ENCODE data around the gene MYH11.

Gene MYH11

DNA sequence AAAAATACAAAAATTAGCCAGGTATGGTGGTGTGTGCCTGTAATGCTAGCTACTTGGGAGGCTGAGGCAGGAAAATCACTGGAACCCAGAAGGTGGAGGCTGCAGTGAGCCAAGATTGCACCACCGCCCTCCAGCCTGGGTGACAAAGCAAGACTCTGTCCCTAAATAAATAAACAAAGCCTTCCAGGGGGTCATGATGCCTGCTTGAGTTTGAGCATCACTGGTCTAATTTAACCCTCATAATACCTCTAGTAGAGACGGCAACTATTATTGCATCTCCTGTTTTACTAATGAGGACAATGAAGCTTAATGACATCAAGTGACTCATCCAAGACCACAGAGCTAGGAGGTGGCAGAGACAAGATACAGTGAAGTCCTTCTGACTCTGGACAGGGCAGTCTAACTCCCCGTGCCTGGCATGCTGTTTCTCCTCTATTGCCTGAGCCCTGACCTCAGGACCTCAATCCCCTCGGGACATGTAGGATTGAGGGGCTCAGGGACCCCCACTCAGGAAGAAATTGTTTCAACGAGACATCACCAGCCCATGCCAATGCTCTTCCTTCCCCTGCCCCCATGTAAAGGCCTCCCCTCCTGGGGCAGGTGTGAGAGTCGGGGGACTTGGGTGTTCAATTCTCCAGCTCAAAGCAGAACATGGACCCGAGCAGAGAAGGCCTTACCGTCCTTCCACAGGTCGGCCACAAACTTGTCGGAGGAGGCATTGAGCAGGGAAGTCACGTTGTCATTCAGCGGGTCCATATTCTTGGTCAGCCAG is 103.9 kb downstream of the MYH11 start:
- H3K9ac ChIP-seq (ENCODE audit: low read depth, low read length): no peak overlapping the region
- H3K36me3 ChIP-seq (ENCODE audit: control insufficient read depth, insufficient read depth, low read length): no peaks in the 10 kb centered on the region
- H3K4me1 ChIP-seq (ENCODE audit: control insufficient read depth, insufficient read depth, low read length): no peaks in the 10 kb centered on the region
- H3K9me3 ChIP-seq (ENCODE audit: control insufficient read depth, insufficient read depth, low read length): no peaks in the 10 kb centered on the region
- no peak overlapping the region for H3K4me3 ChIP-seq (ENCODE audit: low read depth, low read length)
- H3K27me3 ChIP-seq (ENCODE audit: control insufficient read depth, insufficient read depth, low read length): peaks cover 2% of the 10 kb centered on the region

DNA sequence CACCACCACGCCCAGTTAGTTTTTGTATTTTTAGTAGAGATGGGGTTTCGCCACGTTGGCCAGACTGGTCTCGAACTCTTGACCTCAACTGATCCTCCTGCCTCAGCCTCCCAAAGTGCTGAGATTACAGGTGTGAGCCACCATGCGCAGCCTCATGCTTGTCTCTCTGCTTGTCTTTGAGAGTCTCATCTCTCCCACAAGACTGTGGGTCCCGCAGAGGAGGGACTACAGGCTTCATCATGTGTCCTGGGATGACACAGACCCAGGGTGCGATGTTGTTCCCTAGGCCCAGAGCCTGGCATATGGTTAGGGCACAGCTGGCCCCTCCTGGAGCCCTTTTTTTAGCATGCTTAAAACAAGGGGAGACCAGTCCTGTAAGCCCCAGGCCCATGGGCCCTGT is 104.9 kb downstream of the MYH11 start:
- Histone ChIP-seq H3K9ac (ENCODE audit: low read depth, low read length) (no peak overlapping the region), H3K36me3 (ENCODE audit: control insufficient read depth, insufficient read depth, low read length) (no peaks in the 10 kb centered on the region), H3K27me3 (ENCODE audit: control insufficient read depth, insufficient read depth, low read length) (no peaks in the 10 kb centered on the region), H3K4me1 (ENCODE audit: control insufficient read depth, insufficient read depth, low read length) (no peaks in the 10 kb centered on the region), H3K9me3 (ENCODE audit: control insufficient read depth, insufficient read depth, low read length) (no peaks in the 10 kb centered on the region), H3K4me3 (ENCODE audit: low read depth, low read length) (no peak overlapping the region)

DNA sequence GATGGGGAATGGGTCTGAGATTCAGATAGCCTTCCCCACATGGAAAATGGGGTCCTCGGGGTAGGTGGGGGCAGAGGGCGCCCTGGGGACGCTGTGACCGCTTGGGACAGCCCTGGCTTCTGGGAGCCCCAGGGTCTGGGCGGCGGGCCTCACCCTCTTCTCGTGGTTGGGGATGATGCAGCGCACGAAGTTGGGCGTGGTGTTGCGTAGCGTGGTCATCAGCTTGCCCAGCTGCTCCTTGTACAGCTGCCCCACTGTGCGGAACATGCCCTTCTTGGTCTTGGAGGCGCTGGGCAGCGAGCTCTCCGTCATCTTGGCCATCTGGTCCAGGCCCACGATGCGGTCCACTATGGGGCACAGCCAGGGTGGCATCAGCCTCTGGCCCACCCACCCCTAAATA is 106.8 kb downstream of the MYH11 start:
- Histone ChIP-seq H3K36me3 (ENCODE audit: control insufficient read depth, insufficient read depth, low read length) (no peaks in the 10 kb centered on the region), H3K4me3 (ENCODE audit: low read depth, low read length) (no peak overlapping the region), H3K9me3 (ENCODE audit: control insufficient read depth, insufficient read depth, low read length) (no peaks in the 10 kb centered on the region), H3K4me1 (ENCODE audit: control insufficient read depth, insufficient read depth, low read length) (no peaks in the 10 kb centered on the region), H3K9ac (ENCODE audit: low read depth, low read length) (no peak overlapping the region), H3K27me3 (ENCODE audit: control insufficient read depth, insufficient read depth, low read length) (no peaks in the 10 kb centered on the region)

DNA sequence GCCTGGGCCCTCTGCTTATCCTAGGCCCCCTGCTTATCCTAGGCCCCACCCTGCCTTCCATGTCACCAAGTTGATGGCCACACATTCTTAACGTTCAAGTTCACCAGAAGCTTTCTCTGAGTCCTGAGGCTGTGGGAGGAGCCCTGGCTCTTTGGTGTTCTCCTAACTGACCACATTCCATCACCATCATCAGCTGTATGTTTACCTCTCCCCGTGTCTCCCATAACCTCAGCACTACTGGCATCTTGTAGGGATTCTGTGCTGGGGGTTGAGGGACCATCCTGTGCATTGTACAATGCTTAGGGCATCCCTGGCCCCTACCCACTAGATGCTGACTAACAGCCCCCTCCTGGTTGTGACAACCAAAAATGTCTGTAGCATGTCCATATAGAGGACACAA is 107.5 kb downstream of the MYH11 start:
- H3K4me3 ChIP-seq (ENCODE audit: low read depth, low read length): no peak overlapping the region
- no peaks in the 10 kb centered on the region for H3K27me3 ChIP-seq (ENCODE audit: control insufficient read depth, insufficient read depth, low read length)
- H3K4me1 ChIP-seq (ENCODE audit: control insufficient read depth, insufficient read depth, low read length): peaks cover 2% of the 10 kb centered on the region
- no peak overlapping the region for H3K9ac ChIP-seq (ENCODE audit: low read depth, low read length)
- H3K9me3 ChIP-seq (ENCODE audit: control insufficient read depth, insufficient read depth, low read length): no peaks in the 10 kb centered on the region
- no peaks in the 10 kb centered on the region for H3K36me3 ChIP-seq (ENCODE audit: control insufficient read depth, insufficient read depth, low read length)

DNA sequence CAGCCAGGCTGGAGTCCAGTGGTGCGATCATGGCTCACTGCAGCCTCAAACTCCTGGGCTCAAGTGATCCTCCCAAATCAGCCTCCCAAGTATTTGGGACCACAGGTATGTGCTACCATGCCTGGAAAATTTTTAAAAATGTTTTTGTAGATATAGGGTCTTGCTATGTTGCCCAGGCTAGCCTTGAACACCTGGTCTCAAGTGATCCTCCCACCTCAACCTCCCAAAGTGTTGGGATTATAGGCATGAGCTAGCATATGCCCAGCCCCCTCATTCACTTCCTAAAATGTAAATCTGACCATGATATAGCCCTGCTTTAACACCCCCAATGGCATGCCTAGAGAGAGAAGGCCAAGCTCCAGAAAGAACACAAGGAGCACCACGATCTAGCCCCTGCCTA is 108.2 kb downstream of the MYH11 start:
- Histone ChIP-seq H3K9ac (ENCODE audit: low read depth, low read length) (no peak overlapping the region), H3K4me3 (ENCODE audit: low read depth, low read length) (no peak overlapping the region), H3K4me1 (ENCODE audit: control insufficient read depth, insufficient read depth, low read length) (peaks cover 2% of the 10 kb centered on the region), H3K36me3 (ENCODE audit: control insufficient read depth, insufficient read depth, low read length) (no peaks in the 10 kb centered on the region), H3K27me3 (ENCODE audit: control insufficient read depth, insufficient read depth, low read length) (no peaks in the 10 kb centered on the region), H3K9me3 (ENCODE audit: control insufficient read depth, insufficient read depth, low read length) (no peaks in the 10 kb centered on the region)

DNA sequence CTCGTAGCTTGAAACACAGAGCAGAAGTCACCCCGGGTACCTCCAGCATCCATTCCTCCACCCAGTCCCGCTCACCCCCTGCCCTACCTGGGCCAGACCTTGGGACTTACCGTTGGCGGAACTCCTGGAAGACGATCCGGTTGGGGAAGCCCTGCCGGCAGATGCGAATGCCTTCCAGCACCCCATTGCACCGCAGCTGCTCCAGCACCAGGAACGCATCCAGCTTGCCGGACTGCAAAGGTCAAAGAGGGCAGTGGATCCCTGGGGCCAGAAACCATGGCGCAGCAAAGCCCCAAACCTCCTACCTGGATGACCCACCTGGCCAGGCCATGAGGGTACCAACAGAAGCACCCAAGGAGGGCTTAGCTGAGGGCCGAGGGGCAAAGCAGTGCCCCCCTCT is 108.9 kb downstream of the MYH11 start:
- peaks cover 2% of the 10 kb centered on the region for H3K4me1 ChIP-seq (ENCODE audit: control insufficient read depth, insufficient read depth, low read length)
- no peaks in the 10 kb centered on the region for H3K36me3 ChIP-seq (ENCODE audit: control insufficient read depth, insufficient read depth, low read length)
- H3K9me3 ChIP-seq (ENCODE audit: control insufficient read depth, insufficient read depth, low read length): no peaks in the 10 kb centered on the region
- no peak overlapping the region for H3K4me3 ChIP-seq (ENCODE audit: low read depth, low read length)
- H3K9ac ChIP-seq (ENCODE audit: low read depth, low read length): no peak overlapping the region
- no peaks in the 10 kb centered on the region for H3K27me3 ChIP-seq (ENCODE audit: control insufficient read depth, insufficient read depth, low read length)

DNA sequence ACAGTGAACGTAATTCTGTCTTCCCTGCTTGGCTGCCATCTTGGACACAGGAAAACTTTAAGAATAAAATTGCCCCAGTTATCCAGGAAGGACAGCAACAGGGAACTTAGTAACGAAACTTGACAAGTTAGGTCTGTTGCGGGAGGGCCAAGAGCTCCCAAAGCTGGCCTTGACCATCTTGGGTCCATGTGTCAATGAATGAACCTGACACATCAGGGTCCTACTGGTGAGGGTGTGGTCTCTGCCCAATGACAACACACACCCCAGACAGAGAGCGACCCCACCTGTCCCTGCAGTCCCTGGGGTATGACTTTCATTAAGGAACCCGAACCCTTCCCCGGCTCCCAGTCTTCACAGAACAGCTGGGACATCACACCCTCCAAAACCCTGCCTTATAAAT is 110.5 kb downstream of the MYH11 start:
- peaks cover 2% of the 10 kb centered on the region for H3K4me1 ChIP-seq (ENCODE audit: control insufficient read depth, insufficient read depth, low read length)

DNA sequence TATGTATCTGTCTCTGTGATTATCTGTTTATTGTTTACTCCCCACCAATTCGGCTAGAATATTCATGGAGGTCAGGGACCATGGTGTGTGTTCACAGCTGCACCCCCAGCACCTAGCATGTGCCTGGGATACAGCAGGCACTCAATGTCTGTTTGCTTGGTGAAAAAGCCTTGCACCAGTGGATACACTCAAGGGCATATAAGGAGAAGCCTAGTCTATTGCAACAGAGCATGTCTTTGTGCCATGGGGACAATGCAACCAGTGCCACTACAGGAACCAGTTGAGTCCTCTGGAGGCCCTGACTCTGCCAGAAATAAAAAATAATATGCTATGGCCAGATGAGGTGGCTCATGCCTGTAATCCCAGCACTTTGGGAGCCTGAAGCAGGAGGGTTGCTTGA is 113.2 kb downstream of the MYH11 start:
- H3K36me3 ChIP-seq (ENCODE audit: control insufficient read depth, insufficient read depth, low read length): no peaks in the 10 kb centered on the region
- no peak overlapping the region for H3K4me3 ChIP-seq (ENCODE audit: low read depth, low read length)
- H3K4me1 ChIP-seq (ENCODE audit: control insufficient read depth, insufficient read depth, low read length): peaks cover 2% of the 10 kb centered on the region
- H3K9me3 ChIP-seq (ENCODE audit: control insufficient read depth, insufficient read depth, low read length): no peaks in the 10 kb centered on the region
- no peaks in the 10 kb centered on the region for H3K27me3 ChIP-seq (ENCODE audit: control insufficient read depth, insufficient read depth, low read length)
- H3K9ac ChIP-seq (ENCODE audit: low read depth, low read length): no peak overlapping the region

More for the DNA sequence above, 110.5 kb downstream of the MYH11 start:
- no peaks in the 10 kb centered on the region for H3K27me3 ChIP-seq (ENCODE audit: control insufficient read depth, insufficient read depth, low read length)
- no peaks in the 10 kb centered on the region for H3K9me3 ChIP-seq (ENCODE audit: control insufficient read depth, insufficient read depth, low read length)
- H3K9ac ChIP-seq (ENCODE audit: low read depth, low read length): no peak overlapping the region
- no peaks in the 10 kb centered on the region for H3K36me3 ChIP-seq (ENCODE audit: control insufficient read depth, insufficient read depth, low read length)
- no peak overlapping the region for H3K4me3 ChIP-seq (ENCODE audit: low read depth, low read length)

DNA sequence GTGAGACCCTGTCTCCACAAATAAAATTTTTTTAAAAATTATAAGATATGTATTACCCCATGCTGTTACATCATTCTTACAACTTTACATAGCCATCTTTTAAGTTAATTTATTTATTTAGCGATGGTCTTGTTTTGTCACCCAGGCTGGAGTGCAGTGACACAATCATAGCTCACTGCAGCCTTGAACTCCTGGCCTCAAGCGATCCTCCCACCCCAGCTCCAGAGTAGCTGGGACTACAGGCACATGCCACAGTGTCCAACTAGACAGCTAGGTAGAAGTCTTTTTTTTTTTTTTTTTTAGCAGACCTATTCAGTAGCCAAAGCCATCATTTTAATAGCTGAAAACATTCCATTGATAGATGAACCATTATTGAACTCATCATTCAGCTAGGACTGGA is 114.1 kb downstream of the MYH11 start:
- H3K27me3 ChIP-seq (ENCODE audit: control insufficient read depth, insufficient read depth, low read length): no peaks in the 10 kb centered on the region
- no peaks in the 10 kb centered on the region for H3K9me3 ChIP-seq (ENCODE audit: control insufficient read depth, insufficient read depth, low read length)

DNA sequence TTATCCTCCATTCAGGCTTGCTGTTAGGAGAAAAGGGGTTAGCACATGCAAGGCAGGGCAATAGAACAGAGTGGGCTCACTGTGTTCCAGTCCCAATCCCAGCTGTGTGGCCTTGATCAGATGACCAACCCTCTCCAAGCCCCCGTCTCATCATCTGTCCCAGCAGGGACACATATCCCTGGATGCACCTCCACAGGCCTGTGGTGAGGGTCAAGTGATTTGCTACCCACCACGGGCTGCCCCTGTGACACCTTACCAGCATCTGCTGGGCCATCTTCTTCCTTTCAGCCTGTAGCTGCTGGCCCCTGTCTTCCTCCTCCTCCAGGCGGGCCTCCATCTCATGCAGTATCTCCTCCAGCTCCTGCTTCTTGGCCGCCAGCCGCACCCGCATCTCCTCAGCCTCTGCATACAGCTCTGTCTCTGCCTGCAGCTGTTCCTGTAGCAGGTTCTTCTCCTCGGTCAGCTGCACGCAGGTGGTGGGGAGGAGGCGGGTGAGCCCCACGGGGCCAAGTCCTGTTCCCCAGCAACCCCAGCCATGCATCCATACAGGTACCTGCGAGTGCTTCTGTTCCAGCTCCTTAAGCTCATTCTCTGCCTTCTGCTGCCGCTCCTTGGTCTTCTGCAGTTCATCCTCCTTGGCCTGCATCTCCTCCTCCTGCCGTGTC is 115.5 kb downstream of the MYH11 start:
- Histone ChIP-seq H3K27me3 (ENCODE audit: control insufficient read depth, insufficient read depth, low read length) (no peaks in the 10 kb centered on the region), H3K36me3 (ENCODE audit: control insufficient read depth, insufficient read depth, low read length) (no peaks in the 10 kb centered on the region), H3K4me1 (ENCODE audit: control insufficient read depth, insufficient read depth, low read length) (peaks cover 2% of the 10 kb centered on the region), H3K9ac (ENCODE audit: low read depth, low read length) (no peak overlapping the region), H3K9me3 (ENCODE audit: control insufficient read depth, insufficient read depth, low read length) (no peaks in the 10 kb centered on the region), H3K4me3 (ENCODE audit: low read depth, low read length) (no peak overlapping the region)

More for the DNA sequence above, 114.1 kb downstream of the MYH11 start:
- H3K36me3 ChIP-seq (ENCODE audit: control insufficient read depth, insufficient read depth, low read length): no peaks in the 10 kb centered on the region
- peaks cover 2% of the 10 kb centered on the region for H3K4me1 ChIP-seq (ENCODE audit: control insufficient read depth, insufficient read depth, low read length)
- no peak overlapping the region for H3K4me3 ChIP-seq (ENCODE audit: low read depth, low read length)
- no peak overlapping the region for H3K9ac ChIP-seq (ENCODE audit: low read depth, low read length)

DNA sequence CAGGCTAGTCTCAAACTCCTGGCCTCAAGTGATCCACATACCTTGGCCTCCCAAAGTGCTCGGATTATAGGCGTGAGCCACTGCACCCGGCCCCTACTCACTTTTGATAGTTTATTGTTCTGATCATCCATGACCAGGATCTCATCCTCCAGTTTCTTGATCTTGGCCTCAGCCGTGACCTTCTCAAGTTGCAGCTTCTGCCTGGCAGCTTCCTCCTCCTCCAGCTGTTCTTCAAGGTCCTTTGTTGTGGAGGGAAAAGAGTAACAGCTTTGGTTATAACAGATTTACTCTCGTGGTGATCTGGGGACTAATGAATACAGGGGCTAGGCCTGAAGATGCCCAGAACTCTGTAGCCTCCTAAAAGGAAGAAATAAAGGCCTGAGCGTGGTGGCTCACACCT is 116.9 kb downstream of the MYH11 start:
- no peak overlapping the region for H3K4me3 ChIP-seq (ENCODE audit: low read depth, low read length)
- no peaks in the 10 kb centered on the region for H3K27me3 ChIP-seq (ENCODE audit: control insufficient read depth, insufficient read depth, low read length)
- no peaks in the 10 kb centered on the region for H3K9me3 ChIP-seq (ENCODE audit: control insufficient read depth, insufficient read depth, low read length)
- no peaks in the 10 kb centered on the region for H3K36me3 ChIP-seq (ENCODE audit: control insufficient read depth, insufficient read depth, low read length)
- H3K9ac ChIP-seq (ENCODE audit: low read depth, low read length): no peak overlapping the region
- peaks cover 2% of the 10 kb centered on the region for H3K4me1 ChIP-seq (ENCODE audit: control insufficient read depth, insufficient read depth, low read length)

DNA sequence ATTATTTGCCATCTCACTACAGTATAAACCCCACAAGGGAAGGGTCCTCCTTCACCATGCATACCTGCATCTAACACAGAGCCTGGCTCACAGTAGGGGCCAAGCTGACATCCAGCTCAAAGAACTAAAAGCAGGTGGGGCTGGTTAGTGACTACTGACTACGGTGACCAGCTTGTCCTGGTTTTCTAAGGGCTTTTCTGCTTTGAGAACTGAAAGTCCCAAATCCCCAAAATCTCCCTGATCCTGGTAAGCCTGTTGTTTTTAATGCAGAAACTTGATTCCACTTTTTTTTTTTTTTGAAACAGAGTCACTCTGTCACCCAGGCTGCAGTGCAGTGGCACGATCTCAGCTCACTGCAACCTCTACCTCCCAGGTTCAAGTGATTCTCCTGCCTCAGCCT is 117.4 kb downstream of the MYH11 start:
- no peak overlapping the region for H3K4me3 ChIP-seq (ENCODE audit: low read depth, low read length)
- no peaks in the 10 kb centered on the region for H3K27me3 ChIP-seq (ENCODE audit: control insufficient read depth, insufficient read depth, low read length)
- no peak overlapping the region for H3K9ac ChIP-seq (ENCODE audit: low read depth, low read length)
- H3K36me3 ChIP-seq (ENCODE audit: control insufficient read depth, insufficient read depth, low read length): no peaks in the 10 kb centered on the region
- no peaks in the 10 kb centered on the region for H3K4me1 ChIP-seq (ENCODE audit: control insufficient read depth, insufficient read depth, low read length)
- H3K9me3 ChIP-seq (ENCODE audit: control insufficient read depth, insufficient read depth, low read length): no peaks in the 10 kb centered on the region

Measured in iPS-15b (cell line).